Panc1 (cell line): Measurements from ENCODE around the gene UGGT2. TPM values are rescaled to one million over a fixed set of nuclear protein-coding genes. Genes with fewer than 3 reads are reported as not detected.

ENCODE experiments used
- ATAC-seq: fragments of 200-7000 bp; cut with Tn5 transposase; 2 replicates; pipeline ENCODE4 v1.9.1; 2020; ENCODE audit warnings: mild to moderate bottlenecking, moderate library complexity
- BruUV-seq: library from RNA; stranded (reverse); fragments of 400-500 nt; replicated peaks from 2 replicates; lab custom pipeline; 2021; lab: Mats Ljungman, UMichigan
- CTCF ChIA-PET: fragments of 300-600 bp; sonication (Branson Sonifier 250); formaldehyde crosslinking; loops from one replicate; lab custom pipeline; 2022; ENCODE audit warnings: antibody characterized with exemption; lab: Charles Lee
- POLR2A ChIA-PET: fragments of 300-600 bp; sonication (Branson Sonifier 250); formaldehyde crosslinking; loops from one replicate; lab custom pipeline; 2022; ENCODE audit warnings: antibody characterized with exemption; lab: Charles Lee
- DNase-seq: peaks from one replicate; pipeline ENCODE4 v3.0.0-alpha.2; 2010; ENCODE audit warnings: low read depth, low spot score
- H3K27ac ChIP-seq: 2 replicates; pipeline ENCODE4 v1.5.1; 2011; ENCODE audit warnings: mild to moderate bottlenecking, low read length, inconsistent platforms
- H3K27me3 ChIP-seq: fragments of 200-500 bp; sonication (Bioruptor generic); 2 replicates; pipeline ENCODE4 v1.6.0; 2014; ENCODE audit warnings: low read length, inconsistent platforms; ENCODE audit not compliant: control insufficient read depth, insufficient read depth
- H3K36me3 ChIP-seq: fragments of 200-500 bp; sonication (Bioruptor generic); 2 replicates; pipeline ENCODE4 v1.5.1; 2014; ENCODE audit warnings: inconsistent platforms, mild to moderate bottlenecking, low read length, moderate library complexity; ENCODE audit not compliant: control insufficient read depth, insufficient read depth
- H3K4me1 ChIP-seq: 2 replicates; pipeline ENCODE4 v1.5.1; 2011; ENCODE audit warnings: inconsistent platforms, mild to moderate bottlenecking, low read length, moderate library complexity; ENCODE audit not compliant: control insufficient read depth, insufficient read depth
- H3K4me3 ChIP-seq, 2 experiments: 2 replicates each; pipeline ENCODE4 v1.5.1; 2011 to 2012; ENCODE audit warnings: low read depth in 2 of 2, low read length in 2 of 2, mild to moderate bottlenecking in 2 of 2, inconsistent platforms in 1 of 2, moderate library complexity in 1 of 2
- H3K9me3 ChIP-seq: fragments of 200-500 bp; sonication (Bioruptor generic); 2 replicates; pipeline ENCODE4 v1.5.1; 2014; ENCODE audit warnings: low read depth, mild to moderate bottlenecking, inconsistent platforms, low read length, moderate library complexity; ENCODE audit not compliant: control insufficient read depth, insufficient read depth
- CTCF ChIP-seq: fragments of 450-650 bp; IDR thresholded peaks from 2 replicates; pipeline ENCODE4 v1.5.1; 2017; ENCODE audit warnings: mild to moderate bottlenecking
- POLR2AphosphoS5 ChIP-seq: IDR thresholded peaks from 2 replicates; pipeline ENCODE4 v1.6.1; 2012; ENCODE audit warnings: mild to moderate bottlenecking, low read depth, low read length, moderate library complexity
- REST ChIP-seq, 2 experiments: IDR thresholded peaks; 2 replicates each; pipeline ENCODE4 v1.6.1; 2011 to 2012; ENCODE audit warnings: low read depth in 2 of 2, control low read depth in 1 of 2, low read length in 1 of 2, mild to moderate bottlenecking in 1 of 2, moderate library complexity in 1 of 2; ENCODE audit not compliant: insufficient read depth in 1 of 2
- SIN3A ChIP-seq: IDR thresholded peaks from 2 replicates; pipeline ENCODE4 v1.6.1; 2012; ENCODE audit warnings: low read depth, mild to moderate bottlenecking, low read length, moderate library complexity, borderline replicate concordance; ENCODE audit not compliant: insufficient read depth
- TCF7L2 ChIP-seq: IDR thresholded peaks from 2 replicates; pipeline ENCODE4 v1.6.1; 2011; ENCODE audit warnings: mild to moderate bottlenecking, low read depth, low read length, inconsistent platforms
- in situ Hi-C: cut with HindIII; loops from 2 replicates; pipeline ENCODE4 v1.10.0; 2016; ENCODE audit warnings: low sequenced_read_pairs, low pct_unique_long_range_greater_than_20kb
- intact Hi-C: fragments of 100-400 bp; cut with micrococcal nuclease; formaldehyde crosslinking; loops from one replicate; pipeline ENCODE4 v1.10.0; 2022; ENCODE audit not compliant: unreplicated experiment
- total RNA-seq: library from RNA; stranded (reverse); gene quantifications from one replicate; pipeline ENCODE4 v1.2.1, GENCODE V29; 2021; ENCODE audit not compliant: unreplicated experiment

The UGGT2 gene
- total RNA-seq, 1 experiment from 2014 or later, result 22.9 TPM

- no peaks in the 10 kb centered on the region for H3K4me1 ChIP-seq
- no peak overlapping the region for H3K27ac ChIP-seq
- ChIA-PET POLR2A (no interaction called here), CTCF (no interaction called here)
- H3K36me3 ChIP-seq, result no peaks in the 10 kb centered on the region
- no peaks in the 10 kb centered on the region for H3K9me3 ChIP-seq
- no peaks in the 10 kb centered on the region for H3K27me3 ChIP-seq
- no peak overlapping the region for H3K4me3 ChIP-seq
- intact Hi-C loops, result no loop called here
- DNase-seq (no peak), ATAC-seq (no peak)
- no peak for TF ChIP-seq SIN3A
- TF ChIP-seq CTCF, result no peak
- no peak for TF ChIP-seq POLR2AphosphoS5
- TF ChIP-seq TCF7L2, result no peak
- no peak for TF ChIP-seq REST (IDR thresholded peaks at IDR 0.05; ENCODE audit: insufficient read depth in 1 of 2, low read depth in 2 of 2, low read length in 1 of 2)
- in situ Hi-C loops, result no loop called here
- BruUV-seq, result no TSS peak
Measured at GRCh38 chr13:95902741-95903140, 150.5 kb downstream of the UGGT2 start.

GRCh38 chr13:95898256-95898655, 154.9 kb downstream of the UGGT2 start:
- H3K27me3 ChIP-seq, result no peaks in the 10 kb centered on the region
- H3K27ac ChIP-seq, result no peak overlapping the region
- ChIA-PET CTCF (no interaction called here), POLR2A (interaction anchor here (0.5 kb wide), 1 partner anchor 32 kb away, joined by 3 read pairs; no protein-coding TSS in a partner anchor)
- DNase-seq, result no peak
- no peaks in the 10 kb centered on the region for H3K9me3 ChIP-seq
- in situ Hi-C loops, result no loop called here
- no TSS peak for BruUV-seq
- no peak for TF ChIP-seq SIN3A
- TF ChIP-seq REST (IDR thresholded peaks at IDR 0.05; ENCODE audit: insufficient read depth in 1 of 2, low read depth in 2 of 2, low read length in 1 of 2), result no peak
- no peak for TF ChIP-seq TCF7L2
- TF ChIP-seq POLR2AphosphoS5, result no peak
- no peak for TF ChIP-seq CTCF
- H3K4me3 ChIP-seq, result no peak overlapping the region
- intact Hi-C loops, result no loop called here
- H3K4me1 ChIP-seq, result peaks cover 2% of the 10 kb centered on the region; the same call in 1 of the 2 replicates
- no peaks in the 10 kb centered on the region for H3K36me3 ChIP-seq
- no peak for ATAC-seq
